GM03348 (cell line): Measurements from ENCODE around the gene GHITM.

Experiments
- DNase-seq: peaks from one replicate; pipeline ENCODE4 v3.0.0; 2012; ENCODE audit warnings: low spot score

The GHITM gene

DNA sequence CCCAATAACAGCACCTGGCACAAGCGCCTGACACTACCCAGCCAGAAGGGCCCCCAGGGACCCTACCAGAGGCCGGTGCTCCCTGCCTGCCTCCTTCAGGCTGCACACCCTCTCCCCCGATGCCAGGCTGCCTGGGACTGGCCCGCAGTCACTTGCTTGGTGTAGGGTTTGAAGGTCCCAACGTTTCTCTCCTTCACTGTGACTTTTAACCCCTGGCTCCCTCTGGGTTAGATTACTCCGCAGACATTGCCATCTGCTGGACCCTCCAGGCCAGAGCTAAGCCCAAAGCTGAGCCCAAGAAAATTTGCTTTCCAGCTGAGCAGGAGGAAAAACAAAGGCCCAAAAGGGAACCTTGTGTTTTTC lies 61.9 kb downstream of the GHITM start:
- no peak for DNase-seq

DNA sequence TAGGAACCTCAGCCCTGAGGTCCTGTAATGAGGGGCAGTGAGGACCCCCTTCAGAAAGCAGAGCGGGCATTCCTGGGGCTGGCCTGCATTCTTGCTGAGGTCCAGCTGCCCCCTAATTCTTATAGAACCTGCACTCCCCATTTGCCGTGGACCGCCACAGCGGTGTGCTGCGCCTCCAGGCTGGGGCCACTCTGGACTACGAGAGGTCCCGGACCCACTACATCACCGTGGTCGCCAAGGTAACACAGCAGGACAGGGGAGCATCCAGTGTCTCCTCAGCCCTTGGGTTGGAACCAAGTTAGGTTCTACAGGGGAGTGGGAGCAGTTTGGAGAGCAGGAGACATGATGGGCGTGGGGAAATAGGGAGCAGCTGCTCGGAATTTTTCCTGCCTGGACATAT lies 62.4 kb downstream of the GHITM start:
- DNase-seq: no peak

DNA sequence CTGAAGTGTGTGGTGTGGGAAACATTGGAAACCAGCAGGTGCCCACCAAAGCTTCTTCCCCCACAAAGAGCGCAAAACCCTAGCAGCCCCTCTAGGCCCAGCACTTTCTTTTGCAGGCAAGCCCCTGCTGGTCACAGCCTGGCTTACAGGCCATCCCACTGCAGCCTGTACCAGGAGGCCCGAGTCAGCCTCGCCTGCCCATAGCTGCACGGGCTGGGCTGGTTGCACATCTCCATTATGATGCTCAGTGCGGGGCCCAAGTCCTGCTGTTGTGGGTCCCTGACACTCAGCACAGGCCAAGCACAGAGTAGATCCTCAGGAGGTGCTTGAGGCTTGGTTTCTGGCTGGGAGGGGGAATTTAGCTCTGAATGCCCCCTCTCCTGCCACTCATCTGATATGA lies 63.0 kb downstream of the GHITM start:
- no peak for DNase-seq
